Thoracic aorta (tissue), 2 donors: ENCODE data around the gene RNF149. TPM values are rescaled to one million over a fixed set of nuclear protein-coding genes. Genes with fewer than 3 reads are reported as not detected.

Experiments
- ATAC-seq: fragments of 150-250 bp; one replicate; pipeline ENCODE4 v1.8.0; 2017; ENCODE audit warnings: low read depth; ENCODE audit not compliant: insufficient number of reproducible peaks, low FRiP score
- DNase-seq: peaks from one replicate; pipeline ENCODE4 v3.0.0-alpha.2; 2020; ENCODE audit warnings: low spot score
- H3K27ac ChIP-seq, 2 donors: fragments of 200-600 bp; sonication (generic); 1 replicate in 1 of 2; 2 replicates in 1 of 2; pipeline ENCODE4 v1.5.1; 2016; ENCODE audit warnings: mild to moderate bottlenecking in 2 of 2, moderate library complexity in 2 of 2
- H3K27me3 ChIP-seq: fragments of 200-600 bp; sonication (generic); replicated peaks from 2 replicates; pipeline ENCODE4 v1.6.0; 2016; ENCODE audit warnings: mild to moderate bottlenecking; ENCODE audit not compliant: insufficient read depth
- H3K36me3 ChIP-seq: fragments of 200-600 bp; sonication (generic); one replicate; pipeline ENCODE4 v1.5.1; 2016
- H3K4me1 ChIP-seq, 2 donors: fragments of 200-600 bp; sonication (generic); 1 replicate in 1 of 2; 2 replicates in 1 of 2; pipeline versions ENCODE4 v1.5.1 to v1.6.0; 2016; ENCODE audit warnings: low read depth in 2 of 2, mild to moderate bottlenecking in 1 of 2; ENCODE audit not compliant: control insufficient read depth in 1 of 2
- H3K4me3 ChIP-seq: fragments of 200-600 bp; sonication (generic); 2 replicates; pipeline ENCODE4 v1.5.1; 2016; ENCODE audit warnings: mild to moderate bottlenecking
- H3K9me3 ChIP-seq: fragments of 200-600 bp; sonication (generic); 2 replicates; pipeline ENCODE4 v1.5.1; 2016
- total RNA-seq, 2 donors: library from RNA; depleted of rRNA; stranded (reverse); fragments of >200 nt; gene quantifications; one replicate each; pipeline versions ENCODE4 v1.1.0 to v1.2.3, GENCODE V29; 2016
- TF ChIP-seq, protein P1 (sequence below): fragments of 200-600 bp; sonication (generic); IDR thresholded peaks from one replicate; pipeline ENCODE4 v1.5.1; 2019; ENCODE audit warnings: antibody characterized with exemption

Gene RNF149
- total RNA-seq, 2 donors from 2014 or later = 106 to 152 TPM

DNA sequence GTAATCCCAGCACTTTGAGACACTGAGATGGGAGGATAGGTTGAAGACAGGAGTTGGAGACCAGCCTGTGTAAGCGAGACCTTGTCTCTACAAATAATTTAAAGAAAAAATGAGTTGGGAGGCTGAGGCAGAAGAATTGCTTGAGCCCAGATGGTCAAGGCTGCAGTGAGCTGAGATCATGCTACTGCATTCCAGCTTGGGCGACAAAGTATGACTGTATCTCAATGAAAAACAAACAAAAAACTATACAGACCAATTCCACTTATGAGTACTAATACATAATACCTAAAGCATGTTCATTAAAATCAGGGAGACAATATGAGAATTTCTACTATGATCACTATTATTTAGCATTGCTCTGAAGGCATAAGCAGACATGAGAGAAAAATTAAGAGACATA, 12.6 kb downstream of the RNF149 start:
- Histone ChIP-seq H3K27me3 (no peaks in the 10 kb centered on the region), H3K4me3 (no peak overlapping the region), H3K36me3 (peaks cover 11% of the 10 kb centered on the region), H3K27ac (no peak overlapping the region), H3K4me1 (peaks cover 14 to 38% of the 10 kb centered on the region in 2 donors), H3K9me3 (no peaks in the 10 kb centered on the region)
- DNase-seq = no peak
- no peak for ATAC-seq
- TF ChIP-seq, protein P1, sequence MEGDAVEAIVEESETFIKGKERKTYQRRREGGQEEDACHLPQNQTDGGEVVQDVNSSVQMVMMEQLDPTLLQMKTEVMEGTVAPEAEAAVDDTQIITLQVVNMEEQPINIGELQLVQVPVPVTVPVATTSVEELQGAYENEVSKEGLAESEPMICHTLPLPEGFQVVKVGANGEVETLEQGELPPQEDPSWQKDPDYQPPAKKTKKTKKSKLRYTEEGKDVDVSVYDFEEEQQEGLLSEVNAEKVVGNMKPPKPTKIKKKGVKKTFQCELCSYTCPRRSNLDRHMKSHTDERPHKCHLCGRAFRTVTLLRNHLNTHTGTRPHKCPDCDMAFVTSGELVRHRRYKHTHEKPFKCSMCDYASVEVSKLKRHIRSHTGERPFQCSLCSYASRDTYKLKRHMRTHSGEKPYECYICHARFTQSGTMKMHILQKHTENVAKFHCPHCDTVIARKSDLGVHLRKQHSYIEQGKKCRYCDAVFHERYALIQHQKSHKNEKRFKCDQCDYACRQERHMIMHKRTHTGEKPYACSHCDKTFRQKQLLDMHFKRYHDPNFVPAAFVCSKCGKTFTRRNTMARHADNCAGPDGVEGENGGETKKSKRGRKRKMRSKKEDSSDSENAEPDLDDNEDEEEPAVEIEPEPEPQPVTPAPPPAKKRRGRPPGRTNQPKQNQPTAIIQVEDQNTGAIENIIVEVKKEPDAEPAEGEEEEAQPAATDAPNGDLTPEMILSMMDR = no peak

GRCh38 chr2:101294861-101295260, 13.6 kb downstream of the RNF149 start:
- ATAC-seq (no peak), DNase-seq (no peak)
- no peak overlapping the region for H3K4me3 ChIP-seq
- no peaks in the 10 kb centered on the region for H3K9me3 ChIP-seq
- no peaks in the 10 kb centered on the region for H3K27me3 ChIP-seq
- TF ChIP-seq, protein P1 = no peak
- peaks cover 12 to 32% of the 10 kb centered on the region in 2 donors for H3K4me1 ChIP-seq
- H3K27ac ChIP-seq = no peak overlapping the region
- peaks cover 11% of the 10 kb centered on the region for H3K36me3 ChIP-seq

DNA sequence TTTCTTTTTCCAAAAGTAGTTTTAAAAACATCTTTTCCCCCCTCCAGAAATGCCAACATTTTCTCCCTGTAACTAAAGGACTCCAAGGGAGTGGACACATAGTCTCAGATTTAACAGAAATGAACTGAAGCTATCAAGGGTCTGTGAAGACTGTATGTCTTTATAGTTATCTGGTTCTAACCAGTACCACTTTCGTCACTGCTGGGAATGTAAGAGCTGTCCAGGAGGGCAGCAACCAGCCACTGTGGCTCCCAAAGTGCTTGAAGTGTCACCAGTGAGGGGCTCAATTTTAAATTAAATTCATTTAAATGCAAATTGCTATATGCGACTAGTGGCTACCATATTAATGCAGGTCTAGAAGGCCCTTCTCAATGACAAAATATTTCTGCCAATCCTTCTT, 15.0 kb downstream of the RNF149 start:
- Histone ChIP-seq H3K9me3 (no peaks in the 10 kb centered on the region), H3K4me3 (no peak overlapping the region), H3K27ac (no peak overlapping the region), H3K4me1 (peaks cover 9 to 26% of the 10 kb centered on the region in 2 donors), H3K27me3 (no peaks in the 10 kb centered on the region), H3K36me3 (peaks cover 12% of the 10 kb centered on the region)
- DNase-seq (no peak), ATAC-seq (no peak)
- TF ChIP-seq, protein P1 = no peak

DNA sequence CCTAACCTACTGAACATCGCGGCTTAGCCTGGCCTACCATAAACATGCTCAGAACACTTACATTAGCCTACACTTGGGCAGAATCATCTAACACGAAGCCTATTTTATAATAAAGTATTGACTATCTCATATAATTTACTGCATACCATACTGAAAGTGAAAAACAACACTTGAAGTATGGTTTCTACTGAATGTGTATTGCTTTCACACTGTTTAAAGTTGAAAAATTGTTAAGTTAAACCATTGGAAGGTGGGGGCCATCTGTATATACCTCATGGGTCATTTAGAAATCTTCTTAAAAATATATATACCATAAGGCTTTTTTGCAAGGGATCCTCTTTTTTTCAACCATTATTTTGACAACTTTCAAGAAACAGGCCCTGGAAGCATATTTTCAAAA, 16.5 kb downstream of the RNF149 start:
- ATAC-seq = no peak
- Histone ChIP-seq H3K27me3 (no peaks in the 10 kb centered on the region), H3K27ac (no peak overlapping the region), H3K9me3 (no peaks in the 10 kb centered on the region), H3K4me1 (peaks cover 8 to 12% of the 10 kb centered on the region in 2 donors), H3K36me3 (peaks cover 24% of the 10 kb centered on the region), H3K4me3 (no peak overlapping the region)
- TF ChIP-seq, protein P1 = no peak
- DNase-seq = no peak

GRCh38 chr2:101290711-101291110, 17.8 kb downstream of the RNF149 start:
- no peak overlapping the region for H3K27ac ChIP-seq
- H3K27me3 ChIP-seq = no peaks in the 10 kb centered on the region
- H3K36me3 ChIP-seq = peaks cover 29% of the 10 kb centered on the region
- TF ChIP-seq, protein P1 = no peak
- no peaks in the 10 kb centered on the region for H3K9me3 ChIP-seq
- ATAC-seq (no peak), DNase-seq (no peak)
- H3K4me3 ChIP-seq = no peak overlapping the region
- peaks cover 1 to 3% of the 10 kb centered on the region in 2 donors for H3K4me1 ChIP-seq
